HEK293 (cell line): Measurements from ENCODE around the gene LGI4.
A peak's percentile ranks its signal among the peaks of the same experiment; 100 is the strongest.

Experiments used
- BCL11B ChIP-seq: fragments of 450-650 bp; formaldehyde crosslinking; IDR thresholded peaks from 2 replicates; pipeline ENCODE4 v1.5.1; 2016; ENCODE audit warnings: low read depth, missing biosample characterization, missing genetic modification characterization
- KLF1 ChIP-seq: fragments of 450-650 bp; formaldehyde crosslinking; IDR thresholded peaks from 2 replicates; pipeline ENCODE4 v1.5.1; 2016; ENCODE audit warnings: missing biosample characterization, missing genetic modification characterization
- KLF7 ChIP-seq: fragments of 450-650 bp; formaldehyde crosslinking; IDR thresholded peaks from 2 replicates; pipeline ENCODE4 v1.5.1; 2016; ENCODE audit warnings: missing biosample characterization, missing genetic modification characterization, borderline replicate concordance
- KLF9 ChIP-seq: fragments of 450-650 bp; formaldehyde crosslinking; IDR thresholded peaks from 2 replicates; pipeline ENCODE4 v1.5.1; 2016; ENCODE audit warnings: missing biosample characterization, missing genetic modification characterization, low read depth
- MZF1 ChIP-seq: fragments of 450-650 bp; formaldehyde crosslinking; IDR thresholded peaks from 2 replicates; pipeline ENCODE4 v1.5.1; 2017; ENCODE audit warnings: missing biosample characterization, missing genetic modification characterization, borderline replicate concordance
- ZFP41 ChIP-seq: fragments of 450-650 bp; formaldehyde crosslinking; IDR thresholded peaks from 2 replicates; pipeline ENCODE4 v1.5.1; 2016; ENCODE audit warnings: missing biosample characterization, missing genetic modification characterization, borderline replicate concordance
- ZFP69B ChIP-seq: fragments of 450-650 bp; formaldehyde crosslinking; IDR thresholded peaks from 2 replicates; pipeline ENCODE4 v1.5.1; 2016; ENCODE audit warnings: missing biosample characterization, missing genetic modification characterization
- ZIC2 ChIP-seq: fragments of 450-650 bp; formaldehyde crosslinking; IDR thresholded peaks from 2 replicates; pipeline ENCODE4 v1.5.1; 2016; ENCODE audit warnings: missing biosample characterization, missing genetic modification characterization
- ZNF302 ChIP-seq: fragments of 450-650 bp; formaldehyde crosslinking; IDR thresholded peaks from 2 replicates; pipeline ENCODE4 v1.5.1; 2016; ENCODE audit warnings: missing biosample characterization, missing genetic modification characterization, low read depth
- ZNF335 ChIP-seq: fragments of 450-650 bp; formaldehyde crosslinking; conservative IDR thresholded peaks from 2 replicates; pipeline ENCODE4 v1.5.1; 2016; ENCODE audit warnings: missing biosample characterization, missing genetic modification characterization
- ZNF626 ChIP-seq: fragments of 450-650 bp; sonication (Bioruptor Pico); formaldehyde crosslinking; IDR thresholded peaks from 2 replicates; pipeline ENCODE4 v1.5.1; 2018; ENCODE audit warnings: missing biosample characterization, missing genetic modification characterization, inconsistent platforms
- ZNF777 ChIP-seq: fragments of 450-650 bp; formaldehyde crosslinking; IDR thresholded peaks from 2 replicates; pipeline ENCODE4 v1.5.1; 2017; ENCODE audit warnings: missing biosample characterization, missing genetic modification characterization, borderline replicate concordance
- ZSCAN16 ChIP-seq: fragments of 450-650 bp; formaldehyde crosslinking; IDR thresholded peaks from 2 replicates; pipeline ENCODE4 v1.5.1; 2016; ENCODE audit warnings: missing biosample characterization, missing genetic modification characterization
- TF ChIP-seq, protein P1 (sequence below): fragments of 450-650 bp; formaldehyde crosslinking; IDR thresholded peaks from 2 replicates; pipeline ENCODE4 v1.5.1; 2016; ENCODE audit warnings: missing biosample characterization, missing genetic modification characterization, low read depth
- TF ChIP-seq, protein P2 (sequence below): fragments of 450-650 bp; formaldehyde crosslinking; IDR thresholded peaks from 2 replicates; pipeline ENCODE4 v1.5.1; 2017; ENCODE audit warnings: missing biosample characterization, missing genetic modification characterization
- TF ChIP-seq, protein P3 (sequence below): fragments of 450-650 bp; formaldehyde crosslinking; IDR thresholded peaks from 2 replicates; pipeline ENCODE4 v1.5.1; 2016; ENCODE audit warnings: missing biosample characterization, missing genetic modification characterization
- TF ChIP-seq, protein P4 (sequence below): fragments of 450-650 bp; formaldehyde crosslinking; IDR thresholded peaks from 2 replicates; pipeline ENCODE4 v1.5.1; 2016; ENCODE audit warnings: missing biosample characterization, missing genetic modification characterization, borderline replicate concordance
- TF ChIP-seq, protein P5 (sequence below): fragments of 450-650 bp; formaldehyde crosslinking; IDR thresholded peaks from 2 replicates; pipeline ENCODE4 v1.5.1; 2017; ENCODE audit warnings: missing biosample characterization, mild to moderate bottlenecking, missing genetic modification characterization, moderate library complexity
- TF ChIP-seq, protein P6 (sequence below): fragments of 450-650 bp; formaldehyde crosslinking; IDR thresholded peaks from 2 replicates; pipeline ENCODE4 v1.5.1; 2016; ENCODE audit warnings: missing biosample characterization, missing genetic modification characterization

The LGI4 gene

DNA sequence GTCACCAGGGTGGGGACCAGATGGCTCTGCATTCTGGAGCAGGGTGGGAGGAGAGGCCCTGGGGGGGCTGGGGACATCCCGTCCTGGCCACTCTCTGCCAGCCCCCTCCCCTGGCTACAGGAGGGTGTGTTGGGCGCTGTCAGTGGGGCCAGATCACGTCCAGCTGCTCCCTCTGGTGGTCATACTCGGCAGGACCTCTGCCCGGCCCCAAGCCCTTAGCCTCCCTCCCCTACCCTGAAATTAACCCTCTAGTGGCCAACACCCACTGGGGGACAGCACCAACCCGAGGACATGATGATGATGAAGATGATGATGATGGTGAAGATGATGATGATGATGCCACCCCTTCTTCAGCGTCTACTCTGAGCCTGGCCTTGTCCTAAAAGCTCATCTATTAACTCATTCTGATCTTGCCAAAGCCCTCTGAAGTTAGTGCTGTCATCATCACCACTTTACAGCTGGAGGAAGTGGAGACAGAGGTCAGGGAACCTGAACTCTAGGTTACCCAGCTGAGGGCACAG lies 590 bp upstream of the LGI4 start (continued):
- no peak for TF ChIP-seq ZFP41 (tag by site-specific recombination)
- TF ChIP-seq BCL11B (tag by site-specific recombination), result no peak
- TF ChIP-seq, protein P1, sequence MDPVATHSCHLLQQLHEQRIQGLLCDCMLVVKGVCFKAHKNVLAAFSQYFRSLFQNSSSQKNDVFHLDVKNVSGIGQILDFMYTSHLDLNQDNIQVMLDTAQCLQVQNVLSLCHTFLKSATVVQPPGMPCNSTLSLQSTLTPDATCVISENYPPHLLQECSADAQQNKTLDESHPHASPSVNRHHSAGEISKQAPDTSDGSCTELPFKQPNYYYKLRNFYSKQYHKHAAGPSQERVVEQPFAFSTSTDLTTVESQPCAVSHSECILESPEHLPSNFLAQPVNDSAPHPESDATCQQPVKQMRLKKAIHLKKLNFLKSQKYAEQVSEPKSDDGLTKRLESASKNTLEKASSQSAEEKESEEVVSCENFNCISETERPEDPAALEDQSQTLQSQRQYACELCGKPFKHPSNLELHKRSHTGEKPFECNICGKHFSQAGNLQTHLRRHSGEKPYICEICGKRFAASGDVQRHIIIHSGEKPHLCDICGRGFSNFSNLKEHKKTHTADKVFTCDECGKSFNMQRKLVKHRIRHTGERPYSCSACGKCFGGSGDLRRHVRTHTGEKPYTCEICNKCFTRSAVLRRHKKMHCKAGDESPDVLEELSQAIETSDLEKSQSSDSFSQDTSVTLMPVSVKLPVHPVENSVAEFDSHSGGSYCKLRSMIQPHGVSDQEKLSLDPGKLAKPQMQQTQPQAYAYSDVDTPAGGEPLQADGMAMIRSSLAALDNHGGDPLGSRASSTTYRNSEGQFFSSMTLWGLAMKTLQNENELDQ (tag by site-specific recombination), result 0 out of 2 replicates have a peak, but pooled peaks have one; percentile 19
- TF ChIP-seq KLF1 (tag by site-specific recombination), result peak; percentile 67
- TF ChIP-seq, protein P2, sequence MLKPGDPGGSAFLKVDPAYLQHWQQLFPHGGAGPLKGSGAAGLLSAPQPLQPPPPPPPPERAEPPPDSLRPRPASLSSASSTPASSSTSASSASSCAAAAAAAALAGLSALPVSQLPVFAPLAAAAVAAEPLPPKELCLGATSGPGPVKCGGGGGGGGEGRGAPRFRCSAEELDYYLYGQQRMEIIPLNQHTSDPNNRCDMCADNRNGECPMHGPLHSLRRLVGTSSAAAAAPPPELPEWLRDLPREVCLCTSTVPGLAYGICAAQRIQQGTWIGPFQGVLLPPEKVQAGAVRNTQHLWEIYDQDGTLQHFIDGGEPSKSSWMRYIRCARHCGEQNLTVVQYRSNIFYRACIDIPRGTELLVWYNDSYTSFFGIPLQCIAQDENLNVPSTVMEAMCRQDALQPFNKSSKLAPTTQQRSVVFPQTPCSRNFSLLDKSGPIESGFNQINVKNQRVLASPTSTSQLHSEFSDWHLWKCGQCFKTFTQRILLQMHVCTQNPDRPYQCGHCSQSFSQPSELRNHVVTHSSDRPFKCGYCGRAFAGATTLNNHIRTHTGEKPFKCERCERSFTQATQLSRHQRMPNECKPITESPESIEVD (tag by site-specific recombination), result no peak
- peak; percentile 54 for TF ChIP-seq ZIC2 (tag by site-specific recombination)
- peak; percentile 39; the same call in 1 of the 2 replicates for TF ChIP-seq ZSCAN16
- TF ChIP-seq, protein P3, sequence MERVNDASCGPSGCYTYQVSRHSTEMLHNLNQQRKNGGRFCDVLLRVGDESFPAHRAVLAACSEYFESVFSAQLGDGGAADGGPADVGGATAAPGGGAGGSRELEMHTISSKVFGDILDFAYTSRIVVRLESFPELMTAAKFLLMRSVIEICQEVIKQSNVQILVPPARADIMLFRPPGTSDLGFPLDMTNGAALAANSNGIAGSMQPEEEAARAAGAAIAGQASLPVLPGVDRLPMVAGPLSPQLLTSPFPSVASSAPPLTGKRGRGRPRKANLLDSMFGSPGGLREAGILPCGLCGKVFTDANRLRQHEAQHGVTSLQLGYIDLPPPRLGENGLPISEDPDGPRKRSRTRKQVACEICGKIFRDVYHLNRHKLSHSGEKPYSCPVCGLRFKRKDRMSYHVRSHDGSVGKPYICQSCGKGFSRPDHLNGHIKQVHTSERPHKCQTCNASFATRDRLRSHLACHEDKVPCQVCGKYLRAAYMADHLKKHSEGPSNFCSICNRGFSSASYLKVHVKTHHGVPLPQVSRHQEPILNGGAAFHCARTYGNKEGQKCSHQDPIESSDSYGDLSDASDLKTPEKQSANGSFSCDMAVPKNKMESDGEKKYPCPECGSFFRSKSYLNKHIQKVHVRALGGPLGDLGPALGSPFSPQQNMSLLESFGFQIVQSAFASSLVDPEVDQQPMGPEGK (tag by site-specific recombination), result peak; percentile 94
- TF ChIP-seq ZNF626 (tag by site-specific recombination), result no peak
- peak; percentile 76; the same call in 1 of the 2 replicates for TF ChIP-seq KLF7 (tag by site-specific recombination)
- no peak for TF ChIP-seq ZNF335 (tag by site-specific recombination)
- TF ChIP-seq, protein P4, sequence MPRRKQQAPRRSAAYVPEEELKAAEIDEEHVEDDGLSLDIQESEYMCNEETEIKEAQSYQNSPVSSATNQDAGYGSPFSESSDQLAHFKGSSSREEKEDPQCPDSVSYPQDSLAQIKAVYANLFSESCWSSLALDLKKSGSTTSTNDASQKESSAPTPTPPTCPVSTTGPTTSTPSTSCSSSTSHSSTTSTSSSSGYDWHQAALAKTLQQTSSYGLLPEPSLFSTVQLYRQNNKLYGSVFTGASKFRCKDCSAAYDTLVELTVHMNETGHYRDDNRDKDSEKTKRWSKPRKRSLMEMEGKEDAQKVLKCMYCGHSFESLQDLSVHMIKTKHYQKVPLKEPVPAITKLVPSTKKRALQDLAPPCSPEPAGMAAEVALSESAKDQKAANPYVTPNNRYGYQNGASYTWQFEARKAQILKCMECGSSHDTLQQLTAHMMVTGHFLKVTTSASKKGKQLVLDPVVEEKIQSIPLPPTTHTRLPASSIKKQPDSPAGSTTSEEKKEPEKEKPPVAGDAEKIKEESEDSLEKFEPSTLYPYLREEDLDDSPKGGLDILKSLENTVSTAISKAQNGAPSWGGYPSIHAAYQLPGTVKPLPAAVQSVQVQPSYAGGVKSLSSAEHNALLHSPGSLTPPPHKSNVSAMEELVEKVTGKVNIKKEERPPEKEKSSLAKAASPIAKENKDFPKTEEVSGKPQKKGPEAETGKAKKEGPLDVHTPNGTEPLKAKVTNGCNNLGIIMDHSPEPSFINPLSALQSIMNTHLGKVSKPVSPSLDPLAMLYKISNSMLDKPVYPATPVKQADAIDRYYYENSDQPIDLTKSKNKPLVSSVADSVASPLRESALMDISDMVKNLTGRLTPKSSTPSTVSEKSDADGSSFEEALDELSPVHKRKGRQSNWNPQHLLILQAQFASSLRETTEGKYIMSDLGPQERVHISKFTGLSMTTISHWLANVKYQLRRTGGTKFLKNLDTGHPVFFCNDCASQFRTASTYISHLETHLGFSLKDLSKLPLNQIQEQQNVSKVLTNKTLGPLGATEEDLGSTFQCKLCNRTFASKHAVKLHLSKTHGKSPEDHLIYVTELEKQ (tag by site-specific recombination), result peak; percentile 25; the same call in 1 of the 2 replicates
- TF ChIP-seq ZFP69B (tag by site-specific recombination), result peak; percentile 95
- peak; percentile 71; the same call in 1 of the 2 replicates for TF ChIP-seq KLF9 (tag by site-specific recombination)
- TF ChIP-seq, protein P5, sequence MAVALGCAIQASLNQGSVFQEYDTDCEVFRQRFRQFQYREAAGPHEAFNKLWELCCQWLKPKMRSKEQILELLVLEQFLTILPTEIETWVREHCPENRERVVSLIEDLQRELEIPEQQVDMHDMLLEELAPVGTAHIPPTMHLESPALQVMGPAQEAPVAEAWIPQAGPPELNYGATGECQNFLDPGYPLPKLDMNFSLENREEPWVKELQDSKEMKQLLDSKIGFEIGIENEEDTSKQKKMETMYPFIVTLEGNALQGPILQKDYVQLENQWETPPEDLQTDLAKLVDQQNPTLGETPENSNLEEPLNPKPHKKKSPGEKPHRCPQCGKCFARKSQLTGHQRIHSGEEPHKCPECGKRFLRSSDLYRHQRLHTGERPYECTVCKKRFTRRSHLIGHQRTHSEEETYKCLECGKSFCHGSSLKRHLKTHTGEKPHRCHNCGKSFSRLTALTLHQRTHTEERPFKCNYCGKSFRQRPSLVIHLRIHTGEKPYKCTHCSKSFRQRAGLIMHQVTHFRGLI (tag by site-specific recombination), result peak; percentile 94; the same call in 1 of the 2 replicates
- TF ChIP-seq ZNF302 (tag by site-specific recombination), result no peak
- TF ChIP-seq, protein P6, sequence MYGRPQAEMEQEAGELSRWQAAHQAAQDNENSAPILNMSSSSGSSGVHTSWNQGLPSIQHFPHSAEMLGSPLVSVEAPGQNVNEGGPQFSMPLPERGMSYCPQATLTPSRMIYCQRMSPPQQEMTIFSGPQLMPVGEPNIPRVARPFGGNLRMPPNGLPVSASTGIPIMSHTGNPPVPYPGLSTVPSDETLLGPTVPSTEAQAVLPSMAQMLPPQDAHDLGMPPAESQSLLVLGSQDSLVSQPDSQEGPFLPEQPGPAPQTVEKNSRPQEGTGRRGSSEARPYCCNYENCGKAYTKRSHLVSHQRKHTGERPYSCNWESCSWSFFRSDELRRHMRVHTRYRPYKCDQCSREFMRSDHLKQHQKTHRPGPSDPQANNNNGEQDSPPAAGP (tag by site-specific recombination), result peak; percentile 91; the same call in 1 of the 2 replicates
- TF ChIP-seq ZNF777, result peak; percentile 24; the same call in 1 of the 2 replicates
- TF ChIP-seq MZF1, result no peak
